Activated naive CD8-positive, alpha-beta T cell treated with anti-CD3 and anti-CD28 coated beads for 36 hours (primary cell): ENCODE data around the gene MLN. TPM values are rescaled to one million over a fixed set of nuclear protein-coding genes. Genes with fewer than 3 reads are reported as not detected.

Experiments used
- DNase-seq: peaks from one replicate; pipeline ENCODE4 v3.0.0; 2021
- H3K27ac Mint-ChIP-seq: one replicate; pipeline ENCODE4 v1.8.0; 2022; ENCODE audit warnings: mild to moderate bottlenecking, moderate library complexity, mixed read lengths
- H3K27me3 Mint-ChIP-seq: one replicate; pipeline ENCODE4 v1.8.0; 2022; ENCODE audit warnings: mild to moderate bottlenecking, mixed read lengths
- H3K36me3 Mint-ChIP-seq: one replicate; pipeline ENCODE4 v1.8.0; 2021; ENCODE audit warnings: mild to moderate bottlenecking, mixed read lengths
- H3K4me1 Mint-ChIP-seq: one replicate; pipeline ENCODE4 v1.8.0; 2021; ENCODE audit warnings: mixed read lengths
- H3K4me3 Mint-ChIP-seq: one replicate; pipeline ENCODE4 v1.8.0; 2022; ENCODE audit warnings: mild to moderate bottlenecking, moderate library complexity, mixed read lengths
- H3K9me3 Mint-ChIP-seq: one replicate; pipeline ENCODE4 v1.8.0; 2022; ENCODE audit warnings: mixed read lengths
- total RNA-seq, 2 experiments: library from RNA; stranded (reverse); gene quantifications; one replicate each; pipeline ENCODE4 v1.2.3, GENCODE V29; 2021

Gene MLN
- total RNA-seq, 2 experiments from 2014 or later, result not detected

GRCh38 chr6:33752646-33753015, 51.2 kb downstream of the MLN start:
- Mint-ChIP-seq H3K4me3 (no peak overlapping the region), H3K4me1 (no peaks in the 10 kb centered on the region), H3K27me3 (no peaks in the 10 kb centered on the region), H3K9me3 (no peaks in the 10 kb centered on the region), H3K36me3 (no peaks in the 10 kb centered on the region), H3K27ac (no peak overlapping the region)
- DNase-seq, result no peak

- no peak overlapping the region for H3K4me3 Mint-ChIP-seq
- H3K27ac Mint-ChIP-seq, result no peak overlapping the region
- no peaks in the 10 kb centered on the region for H3K4me1 Mint-ChIP-seq
- H3K27me3 Mint-ChIP-seq, result no peaks in the 10 kb centered on the region
- DNase-seq, result no peak
- H3K36me3 Mint-ChIP-seq, result no peaks in the 10 kb centered on the region
- no peaks in the 10 kb centered on the region for H3K9me3 Mint-ChIP-seq
Measured at GRCh38 chr6:33751771-33752645, 51.8 kb downstream of the MLN start.

- Mint-ChIP-seq H3K9me3 (no peaks in the 10 kb centered on the region), H3K36me3 (no peaks in the 10 kb centered on the region), H3K27ac (no peak overlapping the region)
Measured at GRCh38 chr6:33750244-33750991, 53.4 kb downstream of the MLN start.

GRCh38 chr6:33749401-33749800, 54.4 kb downstream of the MLN start:
- Mint-ChIP-seq H3K4me3 (no peak overlapping the region), H3K4me1 (no peaks in the 10 kb centered on the region), H3K27ac (no peak overlapping the region), H3K9me3 (no peaks in the 10 kb centered on the region), H3K27me3 (no peaks in the 10 kb centered on the region), H3K36me3 (no peaks in the 10 kb centered on the region)
- no peak for DNase-seq

More at GRCh38 chr6:33750244-33750991, 53.4 kb downstream of the MLN start:
- no peaks in the 10 kb centered on the region for H3K4me1 Mint-ChIP-seq
- no peak for DNase-seq
- no peaks in the 10 kb centered on the region for H3K27me3 Mint-ChIP-seq
- no peak overlapping the region for H3K4me3 Mint-ChIP-seq

- H3K4me3 Mint-ChIP-seq, result no peak overlapping the region
- no peak overlapping the region for H3K27ac Mint-ChIP-seq
- no peaks in the 10 kb centered on the region for H3K9me3 Mint-ChIP-seq
- H3K36me3 Mint-ChIP-seq, result no peaks in the 10 kb centered on the region
- no peak for DNase-seq
- H3K4me1 Mint-ChIP-seq, result no peaks in the 10 kb centered on the region
- peaks cover 4% of the 10 kb centered on the region for H3K27me3 Mint-ChIP-seq
Measured at GRCh38 chr6:33748841-33749240, 55.0 kb downstream of the MLN start.

GRCh38 chr6:33747823-33748222, 56.0 kb downstream of the MLN start:
- Mint-ChIP-seq H3K27me3 (peaks cover 6% of the 10 kb centered on the region), H3K27ac (no peak overlapping the region), H3K36me3 (no peaks in the 10 kb centered on the region), H3K4me1 (no peaks in the 10 kb centered on the region), H3K9me3 (no peaks in the 10 kb centered on the region), H3K4me3 (no peak overlapping the region)
- no peak for DNase-seq

- no peak within 1 kb of the TSS for H3K27ac Mint-ChIP-seq
- H3K36me3 Mint-ChIP-seq, result no peaks in the 10 kb centered on the region
- no peaks in the 10 kb centered on the region for H3K9me3 Mint-ChIP-seq
- no peaks in the 10 kb centered on the region for H3K4me1 Mint-ChIP-seq
- H3K4me3 Mint-ChIP-seq, result no peak within 1 kb of the TSS
- no peak for DNase-seq
- H3K27me3 Mint-ChIP-seq, result peaks cover 10% of the 10 kb centered on the region
Measured at GRCh38 chr6:33746651-33747100, 57.1 kb downstream of the MLN start, which contains the start of gene IP6K3. TSS of gene IP6K3 (minus strand) at chr6:33746905. CDS start at chr6:33735476, 11,429 bp downstream.

- Mint-ChIP-seq H3K36me3 (no peaks in the 10 kb centered on the region), H3K27me3 (peaks cover 10% of the 10 kb centered on the region), H3K4me1 (no peaks in the 10 kb centered on the region), H3K9me3 (no peaks in the 10 kb centered on the region), H3K4me3 (no peak overlapping the region), H3K27ac (no peak overlapping the region)
- DNase-seq, result no peak
Measured at GRCh38 chr6:33746036-33746600, 57.7 kb downstream of the MLN start.

GRCh38 chr6:33745548-33745947, 58.3 kb downstream of the MLN start:
- Mint-ChIP-seq H3K36me3 (no peaks in the 10 kb centered on the region), H3K27ac (no peak overlapping the region), H3K27me3 (peaks cover 10% of the 10 kb centered on the region), H3K4me1 (no peaks in the 10 kb centered on the region), H3K4me3 (no peak overlapping the region), H3K9me3 (no peaks in the 10 kb centered on the region)
- DNase-seq, result no peak

GRCh38 chr6:33744895-33745546, 58.8 kb downstream of the MLN start:
- no peaks in the 10 kb centered on the region for H3K4me1 Mint-ChIP-seq
- no peaks in the 10 kb centered on the region for H3K9me3 Mint-ChIP-seq
- no peaks in the 10 kb centered on the region for H3K36me3 Mint-ChIP-seq
- H3K27ac Mint-ChIP-seq, result no peak overlapping the region
- no peak for DNase-seq
- H3K4me3 Mint-ChIP-seq, result no peak overlapping the region
- peaks cover 10% of the 10 kb centered on the region for H3K27me3 Mint-ChIP-seq

Other genes with a start within 250 kb of the MLN start
- gene BAK1, start 223.7 kb downstream of the MLN start, total RNA-seq, result 10 to 100 TPM; 32.0 to 34.3 TPM
- gene ITPR3, start 182.7 kb downstream of the MLN start, total RNA-seq, result 10 to 100 TPM; 35.5 to 36.6 TPM
- 100 to 1,000 TPM; 118 to 126 TPM for gene UQCC2, start 92.3 kb downstream of the MLN start, total RNA-seq
- not detected for gene IP6K3, start 57.1 kb downstream of the MLN start, total RNA-seq
- gene LEMD2, start 14.9 kb downstream of the MLN start, total RNA-seq, result 10 to 100 TPM; 33.1 to 38.8 TPM